Suprapubic skin (tissue), 4 donors: Measurements from ENCODE around the gene ST3GAL3. TPM values are rescaled to one million over a fixed set of nuclear protein-coding genes. Genes with fewer than 3 reads are reported as not detected.

ENCODE experiments used
- DNase-seq, 2 donors: peaks; one replicate each; pipeline ENCODE4 v3.0.0-alpha.2; 2019; ENCODE audit warnings: low spot score in 2 of 2
- H3K27ac ChIP-seq: fragments of 200-600 bp; sonication (generic); one replicate; pipeline ENCODE4 v1.5.1; 2019
- H3K27me3 ChIP-seq: fragments of 200-600 bp; sonication (generic); one replicate; pipeline ENCODE4 v1.5.1; 2019
- H3K36me3 ChIP-seq: fragments of 200-600 bp; sonication (generic); one replicate; pipeline ENCODE4 v1.5.1; 2019
- H3K4me1 ChIP-seq: fragments of 200-600 bp; sonication (generic); one replicate; pipeline ENCODE4 v1.5.1; 2019
- H3K4me3 ChIP-seq: fragments of 200-600 bp; sonication (generic); one replicate; pipeline ENCODE4 v1.5.1; 2019; ENCODE audit warnings: mild to moderate bottlenecking
- H3K9me3 ChIP-seq: fragments of 200-600 bp; sonication (generic); one replicate; pipeline ENCODE4 v1.5.1; 2019
- EP300 ChIP-seq: sonication (generic); formaldehyde crosslinking; IDR thresholded peaks from one replicate; pipeline ENCODE4 v1.6.1; 2017; ENCODE audit warnings: antibody characterized with exemption
- POLR2A ChIP-seq, 2 donors: fragments of 450-650 bp; IDR thresholded peaks; one replicate each; pipeline ENCODE4 v1.6.1; 2017; ENCODE audit warnings: antibody characterized with exemption in 2 of 2, mild to moderate bottlenecking in 2 of 2, moderate library complexity in 2 of 2
- POLR2AphosphoS5 ChIP-seq, 3 donors: sonication (generic); formaldehyde crosslinking; IDR thresholded peaks; one replicate each; pipeline ENCODE4 v1.6.1; 2017; ENCODE audit warnings: antibody characterized with exemption in 3 of 3
- WGBS: methylation state at CpG from one replicate; pipeline ENCODE4 v1.1.5; 2018; 5-methylcytosine and 5-hydroxymethylcytosine counted together
- total RNA-seq, 4 donors: library from RNA; depleted of rRNA; stranded (reverse); fragments of >200 nt; gene quantifications; one replicate each; pipeline ENCODE4 v1.1.0, GENCODE V29; 2016
- TF ChIP-seq, protein P1 (sequence below), 2 donors: fragments of 200-600 bp in 1 of 2; fragments of 450-650 bp in 1 of 2; sonication (generic) in 1 of 2; IDR thresholded peaks; one replicate each; pipeline ENCODE4 v1.5.1; 2016 to 2019; ENCODE audit warnings: antibody characterized with exemption in 2 of 2, mild to moderate bottlenecking in 1 of 2, moderate library complexity in 1 of 2

The ST3GAL3 gene
- total RNA-seq, 4 donors from 2014 or later, result 6.3 to 21.0 (median 9.9) TPM

DNA sequence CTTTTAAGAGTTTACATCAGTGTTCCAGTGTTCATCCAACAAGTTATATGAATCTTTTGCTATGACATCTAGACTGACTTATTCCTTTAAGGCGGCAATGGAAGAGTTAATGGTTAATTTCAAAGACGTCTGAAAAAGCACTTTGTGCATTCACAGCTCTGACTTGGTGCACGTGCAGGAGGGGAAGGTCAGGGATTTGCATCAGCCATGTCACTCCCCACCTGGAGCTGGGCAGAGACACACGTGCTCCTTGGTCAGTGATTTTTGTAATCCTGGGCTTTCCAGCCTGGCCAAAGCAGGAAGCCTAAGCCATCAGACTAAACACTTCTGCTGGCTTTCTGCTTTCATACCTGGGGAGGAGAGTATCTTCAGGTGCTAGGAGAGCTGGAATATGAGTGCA lies 96.3 kb downstream of the ST3GAL3 start:
- no peaks in the 10 kb centered on the region for H3K36me3 ChIP-seq
- no peak for DNase-seq
- no peaks in the 10 kb centered on the region for H3K27me3 ChIP-seq
- H3K27ac ChIP-seq, result no peak overlapping the region
- WGBS, result 70% methylated on average over 4 of the region's 4 CpGs
- no peaks in the 10 kb centered on the region for H3K4me1 ChIP-seq
- H3K4me3 ChIP-seq, result no peak overlapping the region
- TF ChIP-seq, protein P1, sequence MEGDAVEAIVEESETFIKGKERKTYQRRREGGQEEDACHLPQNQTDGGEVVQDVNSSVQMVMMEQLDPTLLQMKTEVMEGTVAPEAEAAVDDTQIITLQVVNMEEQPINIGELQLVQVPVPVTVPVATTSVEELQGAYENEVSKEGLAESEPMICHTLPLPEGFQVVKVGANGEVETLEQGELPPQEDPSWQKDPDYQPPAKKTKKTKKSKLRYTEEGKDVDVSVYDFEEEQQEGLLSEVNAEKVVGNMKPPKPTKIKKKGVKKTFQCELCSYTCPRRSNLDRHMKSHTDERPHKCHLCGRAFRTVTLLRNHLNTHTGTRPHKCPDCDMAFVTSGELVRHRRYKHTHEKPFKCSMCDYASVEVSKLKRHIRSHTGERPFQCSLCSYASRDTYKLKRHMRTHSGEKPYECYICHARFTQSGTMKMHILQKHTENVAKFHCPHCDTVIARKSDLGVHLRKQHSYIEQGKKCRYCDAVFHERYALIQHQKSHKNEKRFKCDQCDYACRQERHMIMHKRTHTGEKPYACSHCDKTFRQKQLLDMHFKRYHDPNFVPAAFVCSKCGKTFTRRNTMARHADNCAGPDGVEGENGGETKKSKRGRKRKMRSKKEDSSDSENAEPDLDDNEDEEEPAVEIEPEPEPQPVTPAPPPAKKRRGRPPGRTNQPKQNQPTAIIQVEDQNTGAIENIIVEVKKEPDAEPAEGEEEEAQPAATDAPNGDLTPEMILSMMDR (IDR thresholded peaks at IDR 0.05), result no peak
- TF ChIP-seq POLR2AphosphoS5 (IDR thresholded peaks at IDR 0.05) (no peak), EP300 (no peak), POLR2A (IDR thresholded peaks at IDR 0.05) (no peak)
- no peaks in the 10 kb centered on the region for H3K9me3 ChIP-seq

DNA sequence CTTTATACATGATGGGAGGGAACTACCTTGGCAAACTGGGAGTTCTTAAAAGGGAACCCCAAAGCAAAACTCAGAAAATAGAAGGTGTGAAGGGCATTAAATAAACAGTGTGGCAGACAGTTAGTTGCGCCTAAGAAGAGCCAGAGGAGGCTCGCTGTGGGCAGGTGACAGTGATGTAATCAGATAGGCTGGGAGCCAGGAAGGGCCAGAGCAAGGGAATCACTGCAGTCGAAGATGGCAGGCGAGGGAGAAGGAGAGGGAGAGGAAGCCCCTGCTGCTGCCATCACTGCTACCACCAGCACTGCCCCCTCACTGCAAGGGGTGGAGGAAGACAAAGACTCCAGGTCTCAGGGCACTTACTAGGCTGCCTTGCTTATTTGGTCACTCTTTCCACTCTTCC lies 97.2 kb downstream of the ST3GAL3 start:
- no peaks in the 10 kb centered on the region for H3K9me3 ChIP-seq
- no peaks in the 10 kb centered on the region for H3K27me3 ChIP-seq
- TF ChIP-seq POLR2A (IDR thresholded peaks at IDR 0.05) (no peak), POLR2AphosphoS5 (IDR thresholded peaks at IDR 0.05) (no peak), EP300 (no peak)
- TF ChIP-seq, protein P1 (IDR thresholded peaks at IDR 0.05), result no peak
- H3K4me3 ChIP-seq, result no peak overlapping the region
- WGBS, result 79% methylated on average over 4 of the region's 4 CpGs
- H3K36me3 ChIP-seq, result no peaks in the 10 kb centered on the region
- no peaks in the 10 kb centered on the region for H3K4me1 ChIP-seq
- H3K27ac ChIP-seq, result no peak overlapping the region
- DNase-seq, result no peak

DNA sequence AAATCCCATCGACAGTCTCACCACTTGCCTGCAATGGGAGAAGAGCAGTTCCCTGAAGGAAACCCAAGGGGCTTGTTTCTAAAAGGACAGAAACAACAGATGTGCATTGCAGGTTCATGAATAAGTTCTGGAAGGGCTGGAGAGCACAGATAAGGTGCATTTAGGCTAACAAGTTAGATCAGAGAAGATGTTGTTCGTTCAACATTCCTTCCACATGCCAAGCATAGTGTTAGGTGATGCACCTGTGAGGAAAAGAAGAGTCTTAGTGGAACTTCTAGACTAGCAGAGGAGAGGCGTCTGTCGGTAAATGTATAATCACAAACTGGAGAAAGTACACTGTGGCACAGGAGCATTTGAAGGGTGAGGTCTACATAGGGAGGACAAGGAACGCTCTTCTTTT lies 98.0 kb downstream of the ST3GAL3 start:
- TF ChIP-seq EP300 (no peak), POLR2AphosphoS5 (IDR thresholded peaks at IDR 0.05) (no peak), POLR2A (IDR thresholded peaks at IDR 0.05) (no peak)
- TF ChIP-seq, protein P1 (IDR thresholded peaks at IDR 0.05), result no peak
- Histone ChIP-seq H3K27ac (no peak overlapping the region), H3K4me1 (no peaks in the 10 kb centered on the region), H3K27me3 (no peaks in the 10 kb centered on the region), H3K9me3 (no peaks in the 10 kb centered on the region), H3K4me3 (no peak overlapping the region), H3K36me3 (no peaks in the 10 kb centered on the region)
- DNase-seq, result no peak
- WGBS, result 95% methylated on average over 5 of the region's 5 CpGs

DNA sequence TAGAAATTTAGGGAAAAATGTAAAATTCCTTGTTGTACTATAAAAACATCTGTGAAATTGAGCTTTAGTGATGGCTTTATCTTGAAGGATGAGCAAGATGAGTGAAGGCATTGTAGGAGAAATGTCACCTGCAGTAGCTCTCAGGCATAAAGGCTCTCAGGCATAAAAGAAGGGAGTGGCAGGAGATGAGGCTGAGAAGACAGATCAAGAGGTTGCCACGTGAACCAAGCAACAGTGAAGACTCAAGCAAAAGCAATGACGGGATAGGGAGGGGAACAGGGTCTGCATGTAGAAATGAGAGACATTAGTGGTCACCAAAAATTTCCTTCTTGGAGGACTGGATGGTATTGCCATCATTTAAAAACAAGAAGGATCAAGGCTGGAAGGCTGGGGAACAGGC lies 98.8 kb downstream of the ST3GAL3 start:
- WGBS, result 96% methylated on average over 2 of the region's 2 CpGs

DNA sequence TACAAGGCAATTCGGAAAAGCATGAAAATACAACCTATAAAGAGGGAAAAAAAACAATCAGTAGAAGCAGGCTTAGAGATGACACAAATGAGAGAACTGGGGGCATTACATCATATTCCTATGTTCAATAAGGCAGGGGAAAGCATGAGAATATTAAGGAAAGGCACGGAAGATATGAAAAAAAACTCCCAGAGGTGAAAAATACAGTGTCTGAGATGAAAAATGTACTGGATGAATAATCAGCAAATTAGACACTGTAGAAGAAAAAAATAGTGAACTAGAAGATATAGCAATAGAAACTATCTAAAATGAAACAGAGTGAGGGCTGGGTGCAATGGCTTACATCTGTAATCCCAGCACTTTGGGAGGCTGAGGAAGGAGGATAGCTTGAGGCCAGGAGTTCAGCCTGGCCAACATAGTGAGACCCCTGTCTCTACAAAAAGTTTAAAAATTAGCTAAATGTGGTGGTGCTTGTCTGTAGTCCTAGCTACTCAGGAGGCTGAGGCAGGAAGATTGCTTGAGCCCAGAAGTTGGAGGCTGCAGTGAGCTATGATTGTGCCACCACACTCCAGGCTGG lies 101.8 kb downstream of the ST3GAL3 start:
- TF ChIP-seq EP300 (no peak), POLR2A (IDR thresholded peaks at IDR 0.05) (no peak), POLR2AphosphoS5 (IDR thresholded peaks at IDR 0.05) (no peak)
- TF ChIP-seq, protein P1 (IDR thresholded peaks at IDR 0.05), result no peak
- 96% methylated on average over 2 of the region's 2 CpGs for WGBS
- Histone ChIP-seq H3K27ac (no peak overlapping the region), H3K4me1 (no peaks in the 10 kb centered on the region), H3K4me3 (no peak overlapping the region), H3K9me3 (no peaks in the 10 kb centered on the region), H3K27me3 (no peaks in the 10 kb centered on the region), H3K36me3 (no peaks in the 10 kb centered on the region)
- no peak for DNase-seq

More for the DNA sequence above, 98.8 kb downstream of the ST3GAL3 start:
- TF ChIP-seq POLR2A (IDR thresholded peaks at IDR 0.05) (no peak), POLR2AphosphoS5 (IDR thresholded peaks at IDR 0.05) (no peak)
- TF ChIP-seq, protein P1 (IDR thresholded peaks at IDR 0.05), result no peak
- no peaks in the 10 kb centered on the region for H3K27me3 ChIP-seq
- no peaks in the 10 kb centered on the region for H3K36me3 ChIP-seq
- no peak for DNase-seq
- no peak overlapping the region for H3K27ac ChIP-seq
- no peaks in the 10 kb centered on the region for H3K4me1 ChIP-seq
- H3K9me3 ChIP-seq, result no peaks in the 10 kb centered on the region
- no peak overlapping the region for H3K4me3 ChIP-seq
